HG03457 (cell line): Measurements from ENCODE around the gene MSANTD2.

Experiments used
- ATAC-seq: cut with Tn5 transposase; IDR thresholded peaks from one replicate; pipeline ENCODE4 v1.9.1; 2021; ENCODE audit warnings: moderate number of reproducible peaks; ENCODE audit not compliant: unreplicated experiment

Gene MSANTD2

GRCh38 chr11:124821995-124822730 lies 22.0 kb upstream of the MSANTD2 start:
- ATAC-seq, result no peak

DNA sequence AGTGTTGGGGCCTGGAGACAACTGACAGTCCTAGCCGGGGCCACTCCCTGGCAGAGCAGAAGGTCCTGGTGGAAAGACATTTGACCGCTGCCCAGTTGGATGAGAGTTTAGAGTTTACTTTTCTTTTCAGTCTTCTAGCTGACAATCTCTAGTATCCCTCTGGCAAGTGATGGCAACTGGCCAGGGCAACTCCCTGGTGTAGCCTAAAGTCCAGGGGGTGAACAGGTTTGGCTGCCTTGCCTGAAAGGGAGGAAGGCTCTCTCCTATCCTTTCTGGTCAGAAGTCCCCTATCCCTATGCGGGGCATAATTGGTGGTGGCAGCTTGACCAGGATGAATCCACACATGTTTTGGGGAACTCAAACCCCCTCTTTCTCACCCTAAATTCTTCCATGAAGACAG lies 16.8 kb upstream of the MSANTD2 start:
- no peak for ATAC-seq

GRCh38 chr11:124814739-124815138 lies 14.5 kb upstream of the MSANTD2 start:
- ATAC-seq, result no peak

DNA sequence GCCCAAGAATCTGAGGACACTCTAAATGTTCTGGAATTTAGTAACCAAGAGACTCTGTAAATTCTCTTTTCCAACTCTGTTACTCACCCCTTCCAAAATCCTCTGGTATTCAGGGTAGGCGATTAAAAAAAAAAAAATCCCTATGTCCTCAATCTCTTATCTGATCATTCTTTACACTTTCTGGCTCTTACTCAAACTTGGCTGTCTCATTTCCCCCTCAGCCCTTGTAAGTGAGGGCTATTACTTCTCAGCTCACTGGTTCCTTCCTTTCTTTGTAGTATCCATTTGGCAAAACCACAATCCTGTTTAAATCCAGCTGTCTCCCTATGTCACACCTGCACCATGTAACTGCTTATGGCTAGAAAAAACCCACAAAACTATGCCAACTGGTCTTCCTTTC lies 12.7 kb upstream of the MSANTD2 start:
- ATAC-seq, result no peak

DNA sequence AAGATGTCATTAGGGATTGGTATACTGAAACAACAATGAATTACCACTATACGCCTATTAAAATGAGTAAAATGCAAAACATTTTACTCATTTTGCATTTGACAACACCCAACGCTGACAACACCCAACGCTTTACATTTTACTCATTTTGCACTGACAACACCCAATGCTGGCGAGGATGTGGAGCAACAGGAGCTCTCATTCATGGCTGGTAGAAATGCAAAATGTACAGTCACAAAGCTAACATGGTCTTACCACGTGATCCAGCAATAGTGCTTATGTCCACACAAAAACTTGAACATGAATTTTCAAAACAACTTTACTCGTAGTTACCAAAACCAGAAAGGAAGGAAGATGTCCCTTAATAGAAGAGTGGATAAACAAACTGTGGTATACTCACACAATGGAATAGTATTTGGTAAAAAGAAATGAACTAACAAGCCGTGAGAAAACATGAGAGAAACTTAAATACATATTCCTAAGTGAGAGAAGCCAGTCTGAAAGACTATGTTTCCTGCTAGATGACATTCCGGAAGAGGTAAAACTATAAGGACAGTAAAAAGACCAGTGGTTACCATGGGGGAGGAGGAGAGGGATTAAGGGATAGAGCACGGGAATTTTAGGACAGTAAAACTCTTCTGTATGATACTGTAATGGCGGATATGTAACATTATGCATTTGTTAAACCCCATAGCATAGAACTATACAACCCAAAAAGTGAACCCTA lies 11.4 kb upstream of the MSANTD2 start:
- no peak for ATAC-seq

DNA sequence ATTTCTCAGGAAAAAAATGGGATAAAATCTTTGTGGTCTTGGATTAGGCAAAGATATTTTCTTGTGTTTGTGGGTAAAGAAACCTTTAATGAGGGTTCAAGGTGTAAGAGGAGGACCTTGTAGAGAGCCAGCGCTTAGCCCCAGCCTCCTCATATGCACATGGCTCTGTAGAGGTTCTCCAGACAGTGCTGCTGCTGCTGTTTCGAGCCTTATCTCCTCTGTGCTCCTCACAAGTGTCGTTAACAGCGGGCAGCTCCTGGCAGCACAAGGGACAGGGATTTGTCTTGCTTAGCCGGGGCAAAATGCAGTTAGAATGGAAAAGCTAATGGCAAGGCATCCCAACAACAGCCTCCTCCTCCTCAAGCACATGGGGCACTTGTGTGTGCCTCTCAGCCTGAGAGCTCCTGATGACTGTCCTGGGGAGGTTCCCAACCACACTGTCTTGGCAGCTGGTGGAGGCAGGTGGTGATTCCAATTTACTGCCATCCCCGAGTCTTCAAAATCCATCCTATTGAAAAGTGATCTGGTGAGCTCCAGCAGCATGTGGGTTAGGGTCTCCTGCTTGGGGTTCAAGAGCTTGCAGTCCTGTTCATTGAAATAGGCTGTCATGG lies 7.6 kb upstream of the MSANTD2 start:
- no peak for ATAC-seq

DNA sequence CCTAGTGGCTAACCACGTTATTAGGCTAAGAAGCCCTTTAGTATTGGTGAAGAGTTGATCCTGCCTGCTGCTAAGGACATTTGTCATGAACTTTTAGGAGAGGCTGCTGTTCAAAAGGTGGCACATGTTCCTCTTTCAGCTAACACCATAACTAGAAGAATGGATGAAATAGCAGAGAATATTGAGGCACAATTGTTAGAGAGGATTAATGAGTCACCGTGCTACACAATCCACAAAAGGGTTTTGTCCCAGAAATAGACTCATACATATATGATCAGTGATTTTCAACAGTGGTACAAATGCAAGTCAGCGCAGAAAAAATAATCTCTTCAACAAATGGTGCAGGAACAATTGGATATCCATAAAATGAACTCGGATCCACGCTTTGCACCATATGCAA lies 7.0 kb upstream of the MSANTD2 start:
- ATAC-seq, result no peak

GRCh38 chr11:124804884-124805283 lies 4.7 kb upstream of the MSANTD2 start:
- ATAC-seq, result no peak

- ATAC-seq, result no peak
These were observed 1.6 kb upstream of the MSANTD2 start for GRCh38 chr11:124801636-124802312.

GRCh38 chr11:124801014-124801413 lies 808 bp upstream of the MSANTD2 start:
- no peak for ATAC-seq

- ATAC-seq, result peak; percentile 31
These were observed 619 bp downstream of the MSANTD2 start for GRCh38 chr11:124799348-124800225.

GRCh38 chr11:124798991-124799347 lies 1.2 kb downstream of the MSANTD2 start:
- ATAC-seq, result peak; percentile 15

DNA sequence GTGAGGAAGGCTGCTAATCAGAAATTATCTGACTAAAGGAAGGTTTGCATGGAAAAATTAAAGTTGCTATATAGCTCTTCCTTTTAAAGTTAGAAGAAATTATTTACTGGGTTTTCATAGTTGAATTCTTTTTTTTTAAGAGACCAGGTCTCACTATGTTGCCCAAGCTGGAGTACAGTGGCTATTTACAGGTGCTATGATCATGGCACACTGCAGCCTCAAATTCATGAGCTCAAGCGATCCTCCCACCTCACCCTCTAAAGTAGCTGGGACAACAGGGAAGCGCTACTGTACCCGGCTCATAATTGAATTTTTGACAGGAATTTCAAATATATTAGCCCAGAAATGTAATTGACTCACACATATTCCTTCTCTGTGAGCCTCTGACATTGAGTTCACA lies 3.9 kb downstream of the MSANTD2 start:
- no peak for ATAC-seq

- peak; percentile 53 for ATAC-seq
These were observed 6.5 kb downstream of the MSANTD2 start for GRCh38 chr11:124793466-124794278.

DNA sequence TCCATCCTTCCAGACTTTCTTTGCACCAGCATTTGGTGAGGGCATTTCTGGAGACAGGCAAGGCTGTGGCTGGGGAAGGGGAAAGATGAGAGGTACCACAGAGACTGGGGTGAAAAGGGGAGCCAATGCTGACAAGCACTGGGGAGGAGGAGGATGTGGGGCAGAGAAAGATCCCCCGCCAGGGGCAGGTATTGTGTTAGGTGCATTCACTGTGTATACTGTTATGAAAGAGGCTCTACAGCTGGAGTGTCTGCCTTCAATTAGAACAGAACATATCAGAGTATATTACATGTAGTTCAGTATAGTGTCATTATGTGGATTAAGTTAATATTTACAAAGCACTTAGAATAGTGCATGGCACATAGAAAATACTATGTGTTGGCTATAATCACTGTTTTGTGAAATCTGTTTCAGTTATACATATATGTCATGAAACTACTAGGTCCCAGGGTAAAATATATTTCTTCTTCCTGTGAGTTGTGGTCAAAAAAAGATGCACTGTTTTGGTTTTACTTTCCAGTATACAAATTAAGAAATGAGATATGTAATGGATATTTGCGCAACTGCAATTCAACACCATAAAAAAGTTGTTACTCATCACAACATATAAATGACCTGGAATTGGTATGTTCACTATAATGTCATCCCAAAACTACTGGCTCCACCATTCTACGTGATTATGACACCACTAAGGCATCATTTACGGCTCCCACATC lies 8.4 kb downstream of the MSANTD2 start:
- peak; percentile 57 for ATAC-seq

- ATAC-seq, result no peak
These were observed 11.7 kb downstream of the MSANTD2 start for GRCh38 chr11:124788521-124788920.

- ATAC-seq, result no peak
These were observed 16.2 kb downstream of the MSANTD2 start for GRCh38 chr11:124784051-124784450.

GRCh38 chr11:124783002-124783401 lies 17.2 kb downstream of the MSANTD2 start:
- no peak for ATAC-seq

DNA sequence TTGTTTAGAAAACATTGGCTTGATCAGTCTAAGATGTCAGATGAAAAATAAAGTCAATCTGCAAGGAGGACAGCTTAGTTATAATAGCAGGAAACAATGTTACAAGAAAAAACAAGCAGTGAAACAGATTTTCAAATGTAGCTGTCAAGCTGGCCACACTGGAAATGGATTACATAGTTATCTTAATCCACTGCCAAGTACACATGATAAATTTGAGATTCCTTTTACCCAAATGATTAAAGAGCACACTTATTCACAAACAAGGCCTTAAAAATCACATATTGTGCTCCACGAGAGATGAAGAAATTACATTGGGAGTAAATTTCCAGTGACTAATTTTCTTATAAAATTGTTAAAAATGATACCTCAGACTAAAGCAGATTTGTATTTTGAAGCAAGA lies 20.6 kb downstream of the MSANTD2 start:
- no peak for ATAC-seq
